Body of pancreas (tissue), 4 donors: Measurements from ENCODE around the gene PWWP2B. TPM values are rescaled to one million over a fixed set of nuclear protein-coding genes. Genes with fewer than 3 reads are reported as not detected.

ENCODE experiments used
- ATAC-seq: fragments of 150-250 bp; one replicate; pipeline ENCODE4 v1.9.1; 2016
- DNase-seq, 4 donors: peaks; one replicate each; pipeline ENCODE4 v3.0.0-alpha.2; 2019
- H3K27ac ChIP-seq, 4 donors: fragments of 200-600 bp; sonication (generic); 1 replicate in 3 of 4; 2 replicates in 1 of 4; pipeline versions ENCODE4 v1.5.1 to v1.6.1; 2016 to 2019; ENCODE audit warnings: mild to moderate bottlenecking in 1 of 4, mixed read lengths in 1 of 4, moderate library complexity in 1 of 4
- H3K27me3 ChIP-seq, 2 donors: fragments of 200-600 bp; sonication (generic); one replicate each; pipeline ENCODE4 v1.6.0; 2016; ENCODE audit warnings: mild to moderate bottlenecking in 1 of 2
- H3K36me3 ChIP-seq, 2 donors: fragments of 200-600 bp; sonication (generic); replicated peaks in 1 of 2; 2 replicates each; pipeline ENCODE4 v1.5.1; 2016; ENCODE audit warnings: low read depth in 2 of 2; ENCODE audit not compliant: insufficient read depth in 1 of 2
- H3K4me1 ChIP-seq: fragments of 200-600 bp; sonication (generic); one replicate; pipeline ENCODE4 v1.6.0; 2016
- H3K4me3 ChIP-seq, 2 donors: fragments of 200-600 bp; sonication (generic); 1 replicate in 1 of 2; 2 replicates in 1 of 2; pipeline ENCODE4 v1.5.1; 2016 to 2019
- H3K9me3 ChIP-seq, 3 donors: fragments of 200-600 bp; sonication (generic); 1 replicate in 2 of 3; 2 replicates in 1 of 3; pipeline ENCODE4 v1.5.1; 2016
- POLR2A ChIP-seq, 3 donors: fragments of 450-650 bp; IDR thresholded peaks; one replicate each; pipeline ENCODE4 v1.6.1; 2016; ENCODE audit warnings: antibody characterized with exemption in 3 of 3, mild to moderate bottlenecking in 2 of 3
- WGBS, 2 donors: methylation state at CpG; one replicate each; pipeline ENCODE4 v1.1.5; 2017; 5-methylcytosine and 5-hydroxymethylcytosine counted together
- intact Hi-C: fragments of 100-400 bp; cut with DNase I; formaldehyde crosslinking; loops from one replicate; pipeline ENCODE4 v1.15.1; 2023
- total RNA-seq, 2 donors: library from RNA; depleted of rRNA; stranded (reverse); fragments of >200 nt; gene quantifications; one replicate each; pipeline ENCODE4 v1.1.0, GENCODE V29; 2016
- TF ChIP-seq, protein P1 (sequence below), 7 experiments: fragments of 450-650 bp in 4 of 7; fragments of 200-600 bp in 3 of 7; sonication (generic) in 3 of 7; IDR thresholded peaks; one replicate each; pipeline ENCODE4 v1.5.1; 2016 to 2019; ENCODE audit warnings: antibody characterized with exemption in 7 of 7

PWWP2B gene
- total RNA-seq, 2 donors from 2014 or later: 31.9 to 46.5 TPM

DNA sequence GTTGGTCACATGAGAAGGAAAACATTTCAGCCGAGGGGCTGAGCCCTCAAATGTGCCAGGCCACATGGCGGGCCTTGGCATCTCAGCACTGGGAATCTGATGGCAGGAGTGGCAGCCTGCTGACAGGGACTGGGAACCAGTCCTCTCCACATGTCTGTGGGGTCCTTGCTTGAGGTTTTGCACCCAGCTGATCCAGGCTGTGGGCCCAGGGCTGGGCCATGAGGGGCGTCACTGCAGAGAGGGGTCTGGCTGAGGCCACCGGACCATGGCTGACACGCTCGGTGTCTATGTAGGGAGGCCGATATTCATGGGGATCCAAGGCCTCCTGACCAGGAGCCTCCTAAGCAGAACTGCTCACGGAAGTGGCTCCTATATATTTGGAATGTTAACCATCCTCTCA, 31.0 kb upstream of the PWWP2B start:
- WGBS, 2 donors: 93% methylated on average over 8 of the region's 8 CpGs; no CpG with 5 or more reads in 1 of the 2 donors
- Histone ChIP-seq H3K4me3 (no peak overlapping the region), H3K27ac (no peak overlapping the region), H3K9me3 (no peaks in the 10 kb centered on the region), H3K4me1 (no peaks in the 10 kb centered on the region), H3K36me3 (no peaks in the 10 kb centered on the region), H3K27me3 (no peaks in the 10 kb centered on the region)
- intact Hi-C loops: no loop called here
- TF ChIP-seq POLR2A (IDR thresholded peaks at IDR 0.05): no peak
- TF ChIP-seq, protein P1, sequence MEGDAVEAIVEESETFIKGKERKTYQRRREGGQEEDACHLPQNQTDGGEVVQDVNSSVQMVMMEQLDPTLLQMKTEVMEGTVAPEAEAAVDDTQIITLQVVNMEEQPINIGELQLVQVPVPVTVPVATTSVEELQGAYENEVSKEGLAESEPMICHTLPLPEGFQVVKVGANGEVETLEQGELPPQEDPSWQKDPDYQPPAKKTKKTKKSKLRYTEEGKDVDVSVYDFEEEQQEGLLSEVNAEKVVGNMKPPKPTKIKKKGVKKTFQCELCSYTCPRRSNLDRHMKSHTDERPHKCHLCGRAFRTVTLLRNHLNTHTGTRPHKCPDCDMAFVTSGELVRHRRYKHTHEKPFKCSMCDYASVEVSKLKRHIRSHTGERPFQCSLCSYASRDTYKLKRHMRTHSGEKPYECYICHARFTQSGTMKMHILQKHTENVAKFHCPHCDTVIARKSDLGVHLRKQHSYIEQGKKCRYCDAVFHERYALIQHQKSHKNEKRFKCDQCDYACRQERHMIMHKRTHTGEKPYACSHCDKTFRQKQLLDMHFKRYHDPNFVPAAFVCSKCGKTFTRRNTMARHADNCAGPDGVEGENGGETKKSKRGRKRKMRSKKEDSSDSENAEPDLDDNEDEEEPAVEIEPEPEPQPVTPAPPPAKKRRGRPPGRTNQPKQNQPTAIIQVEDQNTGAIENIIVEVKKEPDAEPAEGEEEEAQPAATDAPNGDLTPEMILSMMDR (IDR thresholded peaks at IDR 0.05): no peak
- DNase-seq (no peak), ATAC-seq (no peak)

- Histone ChIP-seq H3K4me3 (no peak overlapping the region), H3K9me3 (no peaks in the 10 kb centered on the region), H3K27me3 (no peaks in the 10 kb centered on the region), H3K27ac (no peak overlapping the region), H3K36me3 (no peaks in the 10 kb centered on the region), H3K4me1 (no peaks in the 10 kb centered on the region)
- ATAC-seq: no peak
- no peak for TF ChIP-seq POLR2A (IDR thresholded peaks at IDR 0.05)
- TF ChIP-seq, protein P1 (IDR thresholded peaks at IDR 0.05): no peak
- WGBS, 2 donors: 72 to 86% methylated on average over 3 to 9 of the region's 9 CpGs
- intact Hi-C loops: no loop called here
- no peak for DNase-seq
Measured at GRCh38 chr10:132366499-132366898, 30.5 kb upstream of the PWWP2B start.

DNA sequence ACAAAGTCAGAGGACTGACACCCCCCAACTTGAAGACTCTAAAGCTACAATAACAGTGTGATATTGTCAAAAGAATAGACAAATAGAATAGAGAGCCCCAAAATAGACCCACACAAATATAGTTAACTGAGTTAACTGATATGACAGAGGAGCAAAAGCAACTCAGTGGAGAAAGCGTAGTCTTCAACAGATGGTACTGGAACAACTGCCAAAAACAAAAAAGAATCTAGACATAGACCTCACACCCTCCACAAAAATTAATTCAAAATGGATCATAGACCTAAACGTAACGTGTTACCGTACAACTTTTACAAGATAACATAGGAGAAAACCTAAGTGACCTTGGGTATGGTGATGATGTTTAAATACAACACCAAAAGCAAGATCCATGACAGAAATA, 28.6 kb upstream of the PWWP2B start:
- Histone ChIP-seq H3K4me3 (no peak overlapping the region), H3K4me1 (no peaks in the 10 kb centered on the region), H3K9me3 (no peaks in the 10 kb centered on the region), H3K27me3 (no peaks in the 10 kb centered on the region), H3K36me3 (no peaks in the 10 kb centered on the region), H3K27ac (no peak overlapping the region)
- TF ChIP-seq POLR2A (IDR thresholded peaks at IDR 0.05): no peak
- TF ChIP-seq, protein P1 (IDR thresholded peaks at IDR 0.05): no peak
- DNase-seq (no peak), ATAC-seq (no peak)
- 71 to 93% methylated on average over 4 of the region's 4 CpGs for WGBS, 2 donors
- intact Hi-C loops: no loop called here

- 71 to 78% methylated on average over 9 of the region's 9 CpGs for WGBS, 2 donors
- TF ChIP-seq POLR2A (IDR thresholded peaks at IDR 0.05): no peak
- TF ChIP-seq, protein P1 (IDR thresholded peaks at IDR 0.05): no peak
- intact Hi-C loops: no loop called here
- H3K9me3 ChIP-seq: no peaks in the 10 kb centered on the region
- no peak for ATAC-seq
- H3K36me3 ChIP-seq: no peaks in the 10 kb centered on the region
- no peaks in the 10 kb centered on the region for H3K4me1 ChIP-seq
- H3K27ac ChIP-seq: no peak overlapping the region
- H3K27me3 ChIP-seq: no peaks in the 10 kb centered on the region
- no peak for DNase-seq
- no peak overlapping the region for H3K4me3 ChIP-seq
Measured at GRCh38 chr10:132368881-132369635, 27.9 kb upstream of the PWWP2B start.

- H3K27ac ChIP-seq: no peak overlapping the region
- intact Hi-C loops: no loop called here
- H3K36me3 ChIP-seq: no peaks in the 10 kb centered on the region
- no peak overlapping the region for H3K4me3 ChIP-seq
- ATAC-seq (no peak), DNase-seq (no peak)
- no peaks in the 10 kb centered on the region for H3K9me3 ChIP-seq
- no peaks in the 10 kb centered on the region for H3K27me3 ChIP-seq
- TF ChIP-seq, protein P1 (IDR thresholded peaks at IDR 0.05): no peak
- TF ChIP-seq POLR2A (IDR thresholded peaks at IDR 0.05): no peak
- 80 to 86% methylated on average over 7 to 12 of the region's 13 CpGs for WGBS, 2 donors
- no peaks in the 10 kb centered on the region for H3K4me1 ChIP-seq
Measured at GRCh38 chr10:132369636-132370185, 27.3 kb upstream of the PWWP2B start.
